Suppressor macrophage treated with lipopolysaccharide for 4 hours (primary cell): ENCODE measurements around the gene CLDN18.
A peak's percentile ranks its signal among the peaks of the same experiment; 100 is the strongest.

Experiments used
- DNase-seq: peaks from one replicate; pipeline ENCODE4 v3.0.0-alpha.2; 2020

Gene CLDN18

GRCh38 chr3:138009476-138010272 lies at the start of gene CLDN18:
TSS of gene CLDN18 (plus strand) at chr3:138010165. CDS start at chr3:138010226, 61 bp downstream.
- no peak for DNase-seq

- DNase-seq, result no peak
Measured at GRCh38 chr3:137962251-137962650, 47.7 kb upstream of the CLDN18 start.

DNA sequence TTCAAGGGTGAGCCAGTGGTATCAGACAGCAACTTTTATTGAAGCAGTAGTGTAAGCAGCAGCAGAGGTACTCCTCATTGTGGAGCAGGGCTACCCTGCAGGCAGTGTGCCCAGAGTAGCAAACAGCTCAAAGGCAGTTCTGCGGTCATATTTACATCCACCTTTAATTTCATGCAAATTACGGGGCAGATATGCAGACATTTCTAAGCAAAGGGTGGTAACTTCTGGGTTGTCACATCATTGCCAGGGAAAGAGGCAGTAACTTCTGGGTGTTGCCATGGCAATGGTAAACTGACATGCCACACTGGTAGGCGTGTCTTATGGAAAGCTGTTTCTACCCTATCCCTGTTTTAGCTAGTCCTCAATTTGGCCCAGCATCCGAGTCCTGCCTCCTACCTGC lies 46.5 kb upstream of the CLDN18 start:
- DNase-seq, result no peak

DNA sequence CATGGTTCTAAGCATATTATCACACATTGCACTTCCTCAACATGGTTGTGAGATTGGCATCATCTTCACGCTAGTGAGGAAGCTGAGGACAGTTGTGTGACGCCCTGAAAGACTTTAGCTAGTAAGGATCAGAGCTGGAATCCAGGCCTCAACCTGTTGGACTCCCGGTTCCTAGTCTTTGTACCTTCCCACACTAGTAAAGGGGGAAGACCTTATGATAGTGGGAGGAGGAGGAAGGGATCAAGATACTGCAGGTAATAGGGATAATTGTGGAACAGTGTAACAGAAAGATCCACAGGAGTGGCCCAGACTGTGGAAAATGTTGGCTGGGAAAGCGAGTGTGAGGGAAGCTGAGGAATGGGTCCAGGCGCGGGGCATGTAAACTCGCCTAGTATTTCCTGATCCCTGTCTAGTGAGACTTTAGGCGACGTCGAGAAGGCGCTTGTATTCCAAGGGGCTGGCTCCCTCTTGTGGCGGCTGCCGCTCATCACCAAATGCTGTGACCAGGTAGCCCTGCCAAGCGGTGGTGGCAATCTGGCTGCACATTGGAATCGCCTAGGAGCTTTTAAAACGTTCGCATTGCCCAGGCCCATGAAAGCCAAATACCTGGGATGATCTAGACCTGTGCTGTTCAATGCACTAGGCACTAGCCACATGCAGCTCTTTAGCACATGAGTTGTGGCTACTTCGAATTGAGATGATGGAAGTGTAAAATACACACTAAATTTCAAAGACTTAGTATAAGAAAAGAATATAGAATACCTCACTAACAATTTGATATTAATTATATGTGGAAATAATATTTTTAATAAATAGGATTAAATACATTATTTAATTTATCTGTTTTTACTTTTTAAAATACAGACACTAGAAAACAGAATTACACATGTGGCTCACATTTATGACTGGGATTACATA lies 38.8 kb upstream of the CLDN18 start:
- DNase-seq, result peak; percentile 66

DNA sequence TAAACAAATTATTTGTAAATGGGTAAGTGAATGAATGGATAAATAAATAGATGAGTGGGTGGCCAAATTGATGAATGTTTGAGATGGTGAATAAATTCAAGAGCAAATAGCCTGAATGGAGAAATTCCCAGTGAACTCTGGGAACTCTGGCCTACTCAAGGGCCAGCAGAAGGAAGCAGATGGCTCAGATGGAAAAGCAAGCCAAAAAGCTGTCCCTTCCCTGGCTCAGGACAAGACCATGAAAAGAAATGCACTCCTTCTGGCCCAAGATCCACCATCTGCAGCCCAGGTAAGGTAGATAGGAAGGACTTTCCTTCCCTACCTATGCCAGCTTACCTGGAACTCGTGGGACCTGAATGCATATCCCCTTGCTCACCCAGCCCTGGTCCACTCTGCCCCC lies 37.6 kb upstream of the CLDN18 start:
- no peak for DNase-seq

DNA sequence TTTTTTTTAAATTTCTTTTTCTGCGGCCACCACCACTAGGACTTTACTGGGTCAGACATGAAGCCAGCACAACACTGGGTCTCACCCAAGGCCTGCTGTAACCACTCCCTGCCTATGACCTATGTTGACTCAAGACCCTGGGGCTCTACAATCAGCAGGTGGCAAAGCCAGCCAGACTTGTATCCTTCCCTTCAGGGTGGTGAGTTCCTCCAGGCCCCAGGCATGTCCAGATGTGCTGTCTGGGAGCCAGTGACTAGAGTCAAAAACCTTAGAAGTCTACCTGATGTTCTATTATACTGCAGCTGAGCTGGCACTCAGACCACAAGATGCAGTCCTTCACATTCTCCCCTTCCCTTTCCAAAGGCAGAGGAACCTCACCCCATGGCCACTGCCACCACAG lies 31.6 kb upstream of the CLDN18 start:
- no peak for DNase-seq

DNA sequence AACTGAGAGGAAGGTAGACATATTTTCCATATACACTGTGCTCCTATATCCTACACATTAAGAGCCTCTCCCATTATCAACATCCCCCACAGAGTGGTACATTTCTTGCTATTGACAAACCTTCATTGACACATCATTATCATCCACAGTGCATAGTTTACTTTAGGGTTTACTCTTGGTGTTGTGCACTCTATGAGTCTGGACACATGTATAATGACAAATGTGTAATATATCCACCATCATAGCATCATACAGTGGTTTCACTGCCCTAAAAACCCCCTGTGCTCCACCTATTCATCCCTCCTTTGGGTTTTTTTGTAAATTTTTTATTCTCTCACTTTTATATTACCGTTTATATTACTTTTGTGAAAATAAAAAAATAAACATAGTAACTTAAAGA lies 22.2 kb upstream of the CLDN18 start:
- DNase-seq, result no peak

GRCh38 chr3:137988152-137988551 lies 21.8 kb upstream of the CLDN18 start:
- no peak for DNase-seq

- no peak for DNase-seq
Measured at GRCh38 chr3:137988982-137989381, 21.0 kb upstream of the CLDN18 start.

GRCh38 chr3:137990427-137990826 lies 19.5 kb upstream of the CLDN18 start:
- no peak for DNase-seq

DNA sequence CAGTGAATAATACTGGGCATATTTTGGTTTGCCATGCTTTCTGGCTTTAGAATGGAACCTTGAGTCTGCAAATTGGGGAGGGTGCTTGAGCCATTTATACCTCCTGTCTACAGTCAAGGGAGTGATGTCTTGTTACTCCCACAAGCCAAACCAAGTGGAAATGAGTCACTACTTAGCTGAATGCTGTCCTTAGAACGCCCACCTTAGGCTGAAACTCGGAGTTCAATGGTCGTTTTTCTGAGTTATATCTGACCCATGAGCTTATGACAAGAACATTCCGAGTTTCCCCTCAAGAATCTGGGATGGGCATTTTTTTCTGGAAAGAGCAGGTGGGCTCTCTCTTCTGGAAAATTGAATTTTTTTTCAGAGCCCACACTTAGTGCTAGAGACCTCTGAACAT lies 17.4 kb upstream of the CLDN18 start:
- DNase-seq, result no peak

DNA sequence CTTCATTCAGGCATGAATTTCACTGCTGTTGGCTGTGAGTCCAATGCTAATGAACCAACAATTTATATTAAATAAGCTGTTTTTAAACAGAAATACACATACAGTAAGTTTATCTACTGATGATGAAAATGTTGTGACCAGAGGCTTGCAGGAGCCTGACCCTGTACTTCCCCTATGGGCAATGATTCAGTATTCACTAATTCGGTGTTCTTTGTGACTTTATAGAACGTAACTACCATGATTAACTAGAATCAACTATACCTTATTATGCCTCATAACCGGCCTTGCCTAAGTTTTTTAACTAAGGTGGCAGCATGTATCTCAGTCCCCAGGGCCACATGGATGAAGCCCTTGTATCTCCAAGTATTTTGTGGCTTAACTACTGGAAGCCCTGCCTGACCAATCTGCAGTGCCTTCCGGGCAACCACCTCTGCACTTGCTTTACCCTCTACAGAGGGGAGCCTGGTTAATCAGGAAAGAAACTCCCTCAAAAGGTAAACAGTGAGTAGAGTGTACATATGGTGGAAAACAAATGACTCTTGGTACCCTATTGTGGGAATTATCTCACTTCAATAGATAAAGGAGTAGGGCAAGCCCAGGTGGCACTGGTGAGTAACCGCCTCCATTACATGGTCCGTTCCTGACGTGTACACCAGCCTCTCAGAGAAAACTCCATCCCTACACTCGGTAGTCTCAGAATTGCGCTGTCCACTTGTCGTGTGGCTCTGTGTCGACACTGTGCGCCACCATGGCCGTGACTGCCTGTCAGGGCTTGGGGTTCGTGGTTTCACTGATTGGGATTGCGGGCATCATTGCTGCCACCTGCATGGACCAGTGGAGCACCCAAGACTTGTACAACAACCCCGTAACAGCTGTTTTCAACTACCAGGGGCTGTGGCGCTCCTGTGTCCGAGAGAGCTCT lies 11.6 kb upstream of the CLDN18 start:
- DNase-seq, result no peak

GRCh38 chr3:138003069-138003468 lies 6.9 kb upstream of the CLDN18 start:
- DNase-seq, result no peak

DNA sequence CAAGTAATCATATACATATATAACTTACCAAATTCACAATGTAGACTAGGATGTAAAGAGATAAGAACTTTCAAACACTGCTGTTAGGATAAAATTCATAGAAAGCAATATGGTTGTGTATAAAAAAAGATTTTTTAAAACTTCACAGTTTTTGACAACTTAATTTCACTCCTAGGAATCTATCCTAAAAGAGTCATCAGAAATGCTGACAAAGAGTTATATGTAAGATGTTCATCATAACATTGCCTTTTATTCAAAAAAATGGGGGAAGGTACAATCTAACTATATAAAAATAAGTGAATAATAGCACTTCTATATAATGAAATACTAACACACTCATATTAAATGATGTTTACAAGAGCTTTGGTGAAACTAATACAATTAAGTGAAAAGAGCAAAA lies 4.3 kb upstream of the CLDN18 start:
- no peak for DNase-seq

- DNase-seq, result no peak
Measured at GRCh38 chr3:138007898-138008297, 2.1 kb upstream of the CLDN18 start.

DNA sequence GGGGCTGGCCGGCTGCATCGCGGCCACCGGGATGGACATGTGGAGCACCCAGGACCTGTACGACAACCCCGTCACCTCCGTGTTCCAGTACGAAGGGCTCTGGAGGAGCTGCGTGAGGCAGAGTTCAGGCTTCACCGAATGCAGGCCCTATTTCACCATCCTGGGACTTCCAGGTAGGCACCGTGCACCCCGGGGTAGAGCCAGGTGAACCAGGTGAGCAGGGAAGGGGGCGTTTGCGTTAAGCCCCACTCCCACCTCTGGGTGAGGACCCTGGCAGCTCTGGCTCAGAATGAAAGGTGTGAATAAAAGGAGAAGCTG lies 267 bp downstream of the CLDN18 start:
- DNase-seq, result no peak

DNA sequence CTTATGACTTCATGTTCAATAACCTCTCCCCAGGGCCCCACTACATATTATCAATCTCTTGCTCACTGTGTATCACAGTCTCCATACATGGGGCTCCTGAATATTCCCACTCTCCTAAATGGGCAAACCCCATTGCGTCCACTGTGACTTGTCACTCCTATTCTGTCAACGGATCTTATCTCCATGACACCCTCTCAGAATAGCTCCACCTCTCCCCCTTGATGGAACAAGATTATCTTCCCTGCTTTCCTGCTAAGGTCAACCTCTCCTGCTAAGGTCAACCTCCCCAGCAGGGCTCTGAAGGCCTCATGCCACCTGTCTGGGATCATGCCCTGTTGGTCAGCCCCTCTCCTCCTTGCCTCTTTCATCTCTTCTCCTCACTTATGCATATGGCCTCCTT lies 1.8 kb downstream of the CLDN18 start:
- no peak for DNase-seq

- no peak for DNase-seq
Measured at GRCh38 chr3:138012526-138012925, 2.6 kb downstream of the CLDN18 start.

GRCh38 chr3:138016065-138016464 lies 6.1 kb downstream of the CLDN18 start:
- no peak for DNase-seq

GRCh38 chr3:138019281-138020069 lies 9.5 kb downstream of the CLDN18 start:
- DNase-seq, result no peak

GRCh38 chr3:138023754-138024153 lies 13.8 kb downstream of the CLDN18 start:
- no peak for DNase-seq

GRCh38 chr3:138025553-138025952 lies 15.6 kb downstream of the CLDN18 start:
- DNase-seq, result no peak
